ENCODE results near the gene DZIP1.
A peak's percentile ranks its signal among the peaks of the same experiment; 100 is the strongest.

The DZIP1 gene

DNA sequence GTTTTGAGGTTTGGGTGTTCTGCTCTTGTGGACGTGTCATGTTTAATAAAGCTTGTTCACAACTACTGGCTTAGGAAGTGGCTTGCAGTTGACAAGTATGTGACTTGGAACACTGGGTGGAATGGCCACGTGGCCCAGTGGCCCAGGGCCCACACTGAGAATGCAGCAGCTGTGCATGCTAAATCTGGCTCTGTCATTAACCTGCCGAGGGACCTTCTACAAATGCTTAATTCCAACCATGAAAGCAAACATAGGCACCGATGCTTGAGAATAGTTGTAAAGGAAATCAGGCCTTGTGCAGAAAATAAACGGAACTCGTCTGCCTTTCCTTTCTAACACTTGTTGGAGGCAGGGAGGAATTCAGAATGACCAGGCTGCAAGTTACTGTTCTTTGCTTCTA is 103.6 kb downstream of the DZIP1 start:
- DNase-seq: no peak

DNA sequence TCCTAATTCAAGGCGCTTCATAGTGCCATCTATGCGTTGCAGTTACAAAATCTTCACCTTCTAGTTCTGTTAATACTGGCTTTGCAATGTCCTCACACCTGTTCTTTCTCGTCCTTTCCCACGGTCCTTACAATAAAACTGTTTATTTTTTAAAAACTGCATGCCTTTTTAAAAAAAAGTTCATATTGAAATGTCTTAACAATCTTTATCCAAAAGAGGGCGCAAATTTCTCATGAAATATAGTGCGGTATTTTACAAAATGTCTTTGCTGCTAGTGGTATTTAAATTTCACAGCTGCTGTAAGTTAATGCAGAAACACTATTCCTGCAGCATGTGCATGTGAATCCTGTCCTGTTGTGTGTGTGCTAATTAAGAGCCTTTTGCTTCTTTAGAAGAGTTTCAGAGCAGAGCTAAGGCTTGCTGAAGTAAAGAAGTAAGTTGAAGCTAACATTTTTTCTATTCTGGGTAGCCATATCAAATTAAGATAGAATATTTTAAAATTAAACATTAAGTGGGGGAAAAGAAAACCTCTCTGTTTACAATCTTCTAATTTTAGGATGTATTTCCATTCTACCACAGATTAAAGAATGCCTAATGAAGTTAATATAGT is 107.8 kb downstream of the DZIP1 start:
- DNase-seq: peak; percentile 41

DNA sequence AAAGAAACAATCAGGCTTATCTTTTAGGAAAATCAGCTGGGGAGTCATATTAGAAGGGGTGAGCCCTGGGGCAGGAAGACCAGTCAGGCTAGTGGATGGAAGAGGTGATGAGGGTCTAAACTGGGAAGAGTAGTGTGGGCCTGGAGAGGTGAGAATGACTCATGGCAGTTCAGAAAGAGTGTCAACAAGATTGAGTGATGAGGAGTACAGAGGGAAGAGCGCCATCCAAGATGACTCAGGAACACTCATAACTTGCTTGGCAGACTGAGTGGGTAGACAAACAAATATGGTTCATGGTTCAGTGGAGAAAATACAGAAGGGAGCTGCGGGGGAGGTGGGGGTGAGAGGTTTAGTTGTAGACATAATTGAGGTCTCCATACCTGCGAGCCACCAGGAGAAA is 109.3 kb downstream of the DZIP1 start:
- DNase-seq: peak; percentile 65

DNA sequence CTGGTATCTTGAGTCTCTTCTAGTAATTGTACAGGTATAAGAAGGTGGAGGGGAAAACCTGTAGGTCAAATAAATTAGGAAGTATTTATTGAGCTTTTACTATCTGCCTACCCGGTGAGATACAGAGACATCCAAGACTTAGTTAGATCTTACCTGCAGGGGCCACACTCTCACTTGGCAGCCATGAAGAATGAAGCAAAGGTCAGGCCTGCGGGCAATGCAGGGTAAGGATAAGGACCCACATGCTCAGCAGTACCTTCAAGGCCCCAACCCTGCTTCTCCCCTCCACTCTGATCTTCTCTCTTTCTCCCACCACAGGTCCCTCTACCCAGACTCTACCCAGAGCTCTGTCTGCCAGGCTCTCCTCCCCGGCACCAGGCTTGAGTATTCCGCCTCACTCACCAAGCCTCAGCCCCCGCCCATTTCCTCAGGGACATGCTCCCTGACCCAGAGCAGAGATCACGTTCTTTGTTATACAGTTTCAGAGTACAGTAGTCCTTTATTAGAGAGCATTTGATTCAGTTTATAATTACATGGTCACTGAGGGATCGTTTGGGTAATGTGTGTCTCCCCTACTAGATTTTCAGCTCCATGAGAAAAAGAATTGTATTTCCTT is 110.9 kb downstream of the DZIP1 start:
- no peak for DNase-seq

DNA sequence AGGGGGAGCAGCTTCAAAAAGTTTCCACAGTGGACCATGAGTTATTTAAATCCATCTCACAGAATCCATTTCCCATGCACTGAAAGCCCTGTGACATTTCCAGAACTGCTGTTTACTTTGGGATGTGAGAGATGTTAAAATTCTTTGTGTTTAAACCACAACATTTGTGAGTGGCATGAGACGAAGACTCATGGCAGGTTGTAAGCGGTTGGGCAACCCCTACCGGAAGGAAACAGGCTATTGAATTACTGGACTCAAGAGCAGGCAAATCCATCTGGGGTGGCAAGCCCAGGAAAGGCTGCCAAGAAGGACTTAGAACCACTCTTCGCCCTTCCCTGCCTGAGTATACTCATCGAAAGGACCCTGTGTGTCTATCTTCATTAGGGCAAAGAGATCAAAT is 114.3 kb downstream of the DZIP1 start:
- DNase-seq: peak; percentile 22
